Liver (tissue), 9 donors: ENCODE results near the gene EGFR. TPM values are rescaled to one million over a fixed set of nuclear protein-coding genes. Genes with fewer than 3 reads are reported as not detected.

Source experiments
- DNase-seq: peaks from one replicate; pipeline ENCODE4 v3.0.0-alpha.2; 2017; ENCODE audit warnings: low spot score
- H3K27ac ChIP-seq, 2 donors: one replicate each; pipeline ENCODE4 v1.7.0; 2013; ENCODE audit warnings: inconsistent platforms in 2 of 2, low read length in 2 of 2, control low read depth in 1 of 2, low read depth in 1 of 2, mild to moderate bottlenecking in 1 of 2
- H3K27me3 ChIP-seq, 4 donors: one replicate each; pipeline versions ENCODE4 v1.6.1 to v1.7.0; 2013; ENCODE audit warnings: low read length in 3 of 4, inconsistent platforms in 1 of 4, mild to moderate bottlenecking in 1 of 4, moderate library complexity in 1 of 4; ENCODE audit not compliant: control insufficient read depth in 4 of 4, insufficient read depth in 4 of 4
- H3K36me3 ChIP-seq, 4 donors: one replicate each; pipeline versions ENCODE4 v1.6.1 to v1.7.0; 2013; ENCODE audit warnings: low read length in 3 of 4, mild to moderate bottlenecking in 3 of 4, low read depth in 1 of 4, moderate library complexity in 1 of 4; ENCODE audit not compliant: control insufficient read depth in 4 of 4, insufficient read depth in 3 of 4
- H3K4me1 ChIP-seq, 4 donors: one replicate each; pipeline versions ENCODE4 v1.6.1 to v1.7.0; 2013; ENCODE audit warnings: low read length in 3 of 4, mild to moderate bottlenecking in 3 of 4, moderate library complexity in 1 of 4; ENCODE audit not compliant: control insufficient read depth in 4 of 4, insufficient read depth in 4 of 4
- H3K4me3 ChIP-seq, 3 donors: one replicate each; pipeline versions ENCODE4 v1.6.1 to v1.7.0; 2013; ENCODE audit warnings: low read length in 3 of 3, control low read depth in 1 of 3, low read depth in 1 of 3, mild to moderate bottlenecking in 1 of 3
- H3K9ac ChIP-seq, 2 donors: one replicate each; pipeline ENCODE4 v1.7.0; 2013; ENCODE audit warnings: low read length in 2 of 2, mild to moderate bottlenecking in 2 of 2, moderate library complexity in 2 of 2, control low read depth in 1 of 2, low read depth in 1 of 2
- H3K9me3 ChIP-seq, 4 donors: one replicate each; pipeline versions ENCODE4 v1.6.1 to v1.7.0; 2013; ENCODE audit warnings: low read length in 3 of 4; ENCODE audit not compliant: control insufficient read depth in 4 of 4
- FOXA1 ChIP-seq: IDR thresholded peaks from 2 replicates; pipeline ENCODE4 v1.6.1; 2016; ENCODE audit warnings: antibody characterized with exemption
- FOXA2 ChIP-seq: IDR thresholded peaks from 2 replicates; pipeline ENCODE4 v1.6.1; 2016; ENCODE audit warnings: antibody characterized with exemption
- GABPA ChIP-seq, 2 donors: IDR thresholded peaks in 1 of 2; conservative IDR thresholded peaks in 1 of 2; 2 replicates each; pipeline ENCODE4 v1.6.1; 2016; ENCODE audit warnings: antibody characterized with exemption in 2 of 2, mild to moderate bottlenecking in 1 of 2, moderate library complexity in 1 of 2
- HNF4A ChIP-seq, 2 donors: conservative IDR thresholded peaks; 2 replicates each; pipeline ENCODE4 v1.6.1; 2016; ENCODE audit warnings: antibody characterized with exemption in 2 of 2, mild to moderate bottlenecking in 2 of 2
- RAD21 ChIP-seq, 2 donors: IDR thresholded peaks; 2 replicates each; pipeline ENCODE4 v1.6.1; 2016; ENCODE audit warnings: antibody characterized with exemption in 2 of 2, mild to moderate bottlenecking in 2 of 2
- RXRA ChIP-seq, 2 donors: IDR thresholded peaks; 2 replicates each; pipeline ENCODE4 v1.6.1; 2017 to 2018; ENCODE audit warnings: antibody characterized with exemption in 2 of 2, mild to moderate bottlenecking in 1 of 2
- TAF1 ChIP-seq: conservative IDR thresholded peaks from 2 replicates; pipeline ENCODE4 v1.6.1; 2016; ENCODE audit warnings: antibody characterized with exemption, mild to moderate bottlenecking
- WGBS: extraction: QIAGEN DNeasy Blood & Tissue Kit; methylation state at CpG from one replicate; pipeline ENCODE4 v1.1.7; 2013; 5-methylcytosine and 5-hydroxymethylcytosine counted together
- polyA plus RNA-seq, 2 donors: library from polyadenylated mRNA; stranded (reverse) in 1 of 2; unstranded in 1 of 2; fragments of 200-250 nt in 1 of 2; fragments of >200 nt in 1 of 2; fragmentation: Nextera tagmentation in 1 of 2; extraction: Ambion mirVana in 1 of 2; gene quantifications; one replicate each; pipeline versions ENCODE4 v1.2.1 to v1.2.3, GENCODE V29; 2013 to 2015
- total RNA-seq, 2 donors: library from RNA; depleted of rRNA; stranded (reverse); fragments of >200 nt; gene quantifications; one replicate each; pipeline ENCODE4 v1.2.3, GENCODE V29; 2014
- TF ChIP-seq, protein P1 (sequence below): IDR thresholded peaks from 2 replicates; pipeline ENCODE4 v1.6.1; 2016; ENCODE audit warnings: antibody characterized with exemption
- TF ChIP-seq, protein P2 (sequence below): IDR thresholded peaks from 2 replicates; pipeline ENCODE4 v1.6.1; 2016; ENCODE audit warnings: antibody characterized with exemption, mild to moderate bottlenecking
- TF ChIP-seq, protein P3 (sequence below): fragments of 150-350 bp; IDR thresholded peaks from 2 replicates; pipeline ENCODE4 v1.5.1; 2017; ENCODE audit warnings: improper control_type of control experiment, low read depth, low read length; ENCODE audit not compliant: missing input control
- donor health status: healthy.
- donor health status: healthy.
- donor health status: healthy.
- donor health status: healthy.
- donor health status: healthy.

The EGFR gene
- total and polyA plus RNA-seq, 4 donors = 22.6 to 37.0 (median 27.7) TPM

DNA sequence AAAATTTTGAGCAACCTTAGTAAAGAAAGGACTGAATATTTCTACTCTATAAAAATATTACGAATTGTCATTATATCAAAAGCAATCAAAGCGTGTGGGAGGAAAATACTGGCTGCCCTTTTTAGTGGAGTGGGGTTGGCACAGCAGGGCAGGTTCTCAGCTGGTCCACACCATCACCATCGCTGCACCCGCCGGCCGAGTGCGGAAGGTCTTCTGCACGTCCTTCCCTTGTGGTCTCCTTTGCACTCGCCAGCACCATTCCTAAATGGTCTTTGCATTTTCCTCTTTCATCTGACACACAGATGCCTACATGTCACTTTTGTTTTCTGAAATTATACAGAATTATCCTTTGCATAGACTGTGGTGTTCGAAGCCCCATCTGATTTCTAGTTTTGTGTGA lies 229.7 kb downstream of the EGFR start (continued):
- TF ChIP-seq, protein P1, sequence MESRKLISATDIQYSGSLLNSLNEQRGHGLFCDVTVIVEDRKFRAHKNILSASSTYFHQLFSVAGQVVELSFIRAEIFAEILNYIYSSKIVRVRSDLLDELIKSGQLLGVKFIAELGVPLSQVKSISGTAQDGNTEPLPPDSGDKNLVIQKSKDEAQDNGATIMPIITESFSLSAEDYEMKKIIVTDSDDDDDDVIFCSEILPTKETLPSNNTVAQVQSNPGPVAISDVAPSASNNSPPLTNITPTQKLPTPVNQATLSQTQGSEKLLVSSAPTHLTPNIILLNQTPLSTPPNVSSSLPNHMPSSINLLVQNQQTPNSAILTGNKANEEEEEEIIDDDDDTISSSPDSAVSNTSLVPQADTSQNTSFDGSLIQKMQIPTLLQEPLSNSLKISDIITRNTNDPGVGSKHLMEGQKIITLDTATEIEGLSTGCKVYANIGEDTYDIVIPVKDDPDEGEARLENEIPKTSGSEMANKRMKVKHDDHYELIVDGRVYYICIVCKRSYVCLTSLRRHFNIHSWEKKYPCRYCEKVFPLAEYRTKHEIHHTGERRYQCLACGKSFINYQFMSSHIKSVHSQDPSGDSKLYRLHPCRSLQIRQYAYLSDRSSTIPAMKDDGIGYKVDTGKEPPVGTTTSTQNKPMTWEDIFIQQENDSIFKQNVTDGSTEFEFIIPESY = no peak

DNA sequence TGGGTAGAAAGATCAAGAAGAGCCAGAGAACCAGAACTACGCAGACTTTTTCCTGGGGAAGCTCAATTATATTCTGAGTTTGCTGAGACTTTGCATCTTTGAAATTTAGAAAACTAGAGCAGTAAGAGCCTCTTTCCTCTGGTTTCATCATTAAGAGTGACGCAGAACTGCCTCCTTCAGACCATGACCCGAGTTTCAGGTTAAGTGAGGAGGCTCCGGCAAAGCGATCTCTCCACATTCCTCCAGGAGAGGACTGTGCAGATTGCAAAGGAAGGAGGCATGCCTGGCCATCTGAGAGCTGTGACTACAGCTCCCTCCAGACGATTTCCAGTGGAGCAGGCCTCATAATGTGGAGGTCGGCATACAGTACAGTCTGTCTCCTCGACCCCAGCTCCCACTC lies 230.5 kb downstream of the EGFR start:
- Histone ChIP-seq H3K9ac (no peak overlapping the region), H3K9me3 (no peaks in the 10 kb centered on the region), H3K36me3 (no peaks in the 10 kb centered on the region), H3K27ac (no peak overlapping the region), H3K4me1 (peaks cover 0 to 4% (median 2%) of the 10 kb centered on the region in 4 donors), H3K27me3 (no peaks in the 10 kb centered on the region), H3K4me3 (no peak overlapping the region)
- no peak for DNase-seq
- TF ChIP-seq, protein P2, sequence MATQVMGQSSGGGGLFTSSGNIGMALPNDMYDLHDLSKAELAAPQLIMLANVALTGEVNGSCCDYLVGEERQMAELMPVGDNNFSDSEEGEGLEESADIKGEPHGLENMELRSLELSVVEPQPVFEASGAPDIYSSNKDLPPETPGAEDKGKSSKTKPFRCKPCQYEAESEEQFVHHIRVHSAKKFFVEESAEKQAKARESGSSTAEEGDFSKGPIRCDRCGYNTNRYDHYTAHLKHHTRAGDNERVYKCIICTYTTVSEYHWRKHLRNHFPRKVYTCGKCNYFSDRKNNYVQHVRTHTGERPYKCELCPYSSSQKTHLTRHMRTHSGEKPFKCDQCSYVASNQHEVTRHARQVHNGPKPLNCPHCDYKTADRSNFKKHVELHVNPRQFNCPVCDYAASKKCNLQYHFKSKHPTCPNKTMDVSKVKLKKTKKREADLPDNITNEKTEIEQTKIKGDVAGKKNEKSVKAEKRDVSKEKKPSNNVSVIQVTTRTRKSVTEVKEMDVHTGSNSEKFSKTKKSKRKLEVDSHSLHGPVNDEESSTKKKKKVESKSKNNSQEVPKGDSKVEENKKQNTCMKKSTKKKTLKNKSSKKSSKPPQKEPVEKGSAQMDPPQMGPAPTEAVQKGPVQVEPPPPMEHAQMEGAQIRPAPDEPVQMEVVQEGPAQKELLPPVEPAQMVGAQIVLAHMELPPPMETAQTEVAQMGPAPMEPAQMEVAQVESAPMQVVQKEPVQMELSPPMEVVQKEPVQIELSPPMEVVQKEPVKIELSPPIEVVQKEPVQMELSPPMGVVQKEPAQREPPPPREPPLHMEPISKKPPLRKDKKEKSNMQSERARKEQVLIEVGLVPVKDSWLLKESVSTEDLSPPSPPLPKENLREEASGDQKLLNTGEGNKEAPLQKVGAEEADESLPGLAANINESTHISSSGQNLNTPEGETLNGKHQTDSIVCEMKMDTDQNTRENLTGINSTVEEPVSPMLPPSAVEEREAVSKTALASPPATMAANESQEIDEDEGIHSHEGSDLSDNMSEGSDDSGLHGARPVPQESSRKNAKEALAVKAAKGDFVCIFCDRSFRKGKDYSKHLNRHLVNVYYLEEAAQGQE = no peak
- 88% methylated on average over 8 of the region's 8 CpGs for WGBS

DNA sequence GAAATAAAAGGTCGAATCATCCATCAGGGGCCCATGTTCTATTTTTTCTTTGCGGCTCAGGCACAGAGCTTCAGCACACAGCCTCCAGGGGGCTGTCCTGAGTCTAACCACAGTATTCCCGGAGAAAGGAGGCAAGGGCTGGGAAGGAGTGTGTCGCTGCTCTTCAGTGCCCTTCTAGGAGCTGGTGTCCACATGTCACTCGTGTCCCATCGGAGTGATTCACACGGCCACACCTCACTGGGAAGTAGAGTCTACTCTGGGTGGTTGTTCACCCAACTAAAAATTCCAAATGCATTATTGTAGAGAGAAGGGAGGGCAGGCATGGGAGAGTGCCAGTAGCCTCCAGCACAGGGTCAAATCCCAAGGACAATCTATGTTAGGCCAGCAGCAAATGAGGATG lies 231.5 kb downstream of the EGFR start:
- no peak for DNase-seq
- Histone ChIP-seq H3K27me3 (no peaks in the 10 kb centered on the region), H3K36me3 (no peaks in the 10 kb centered on the region), H3K9ac (no peak overlapping the region), H3K4me1 (peaks cover 0 to 12% (median 8%) of the 10 kb centered on the region in 4 donors), H3K27ac (no peak overlapping the region), H3K9me3 (no peaks in the 10 kb centered on the region), H3K4me3 (no peak overlapping the region)
- 47% methylated on average over 7 of the region's 7 CpGs for WGBS
- TF ChIP-seq RAD21 (IDR thresholded peaks at IDR 0.05) (peak; percentile 34 to 58), GABPA (IDR thresholded peaks at IDR 0.05 in 1 of 2, conservative IDR thresholded peaks at IDR 0.05 in 1 of 2) (no peak), FOXA2 (no peak), RXRA (IDR thresholded peaks at IDR 0.05) (no peak)
- TF ChIP-seq, protein P3, sequence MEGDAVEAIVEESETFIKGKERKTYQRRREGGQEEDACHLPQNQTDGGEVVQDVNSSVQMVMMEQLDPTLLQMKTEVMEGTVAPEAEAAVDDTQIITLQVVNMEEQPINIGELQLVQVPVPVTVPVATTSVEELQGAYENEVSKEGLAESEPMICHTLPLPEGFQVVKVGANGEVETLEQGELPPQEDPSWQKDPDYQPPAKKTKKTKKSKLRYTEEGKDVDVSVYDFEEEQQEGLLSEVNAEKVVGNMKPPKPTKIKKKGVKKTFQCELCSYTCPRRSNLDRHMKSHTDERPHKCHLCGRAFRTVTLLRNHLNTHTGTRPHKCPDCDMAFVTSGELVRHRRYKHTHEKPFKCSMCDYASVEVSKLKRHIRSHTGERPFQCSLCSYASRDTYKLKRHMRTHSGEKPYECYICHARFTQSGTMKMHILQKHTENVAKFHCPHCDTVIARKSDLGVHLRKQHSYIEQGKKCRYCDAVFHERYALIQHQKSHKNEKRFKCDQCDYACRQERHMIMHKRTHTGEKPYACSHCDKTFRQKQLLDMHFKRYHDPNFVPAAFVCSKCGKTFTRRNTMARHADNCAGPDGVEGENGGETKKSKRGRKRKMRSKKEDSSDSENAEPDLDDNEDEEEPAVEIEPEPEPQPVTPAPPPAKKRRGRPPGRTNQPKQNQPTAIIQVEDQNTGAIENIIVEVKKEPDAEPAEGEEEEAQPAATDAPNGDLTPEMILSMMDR = peak; percentile 48

DNA sequence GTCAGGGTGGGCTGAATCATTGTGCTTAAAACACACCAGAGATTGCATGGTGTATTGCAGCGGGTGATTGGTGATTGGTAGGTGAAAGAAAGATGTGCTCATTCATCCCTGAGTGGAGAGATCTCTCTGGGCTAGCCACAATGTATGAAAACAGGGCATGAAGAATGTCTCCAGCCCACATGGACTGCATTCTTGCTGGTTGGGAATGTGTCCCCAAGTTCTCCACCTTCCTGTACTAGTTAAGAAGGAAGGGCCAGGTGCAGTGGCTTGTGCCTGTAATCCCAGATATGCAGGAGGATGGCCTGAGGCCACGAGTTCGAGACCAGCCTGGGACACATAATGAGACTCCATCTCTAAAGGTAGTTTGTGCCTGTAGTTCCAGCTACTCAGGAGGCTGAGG lies 232.5 kb downstream of the EGFR start:
- WGBS = 94% methylated on average over 3 of the region's 3 CpGs
- no peak overlapping the region for H3K4me3 ChIP-seq
- H3K9me3 ChIP-seq = no peaks in the 10 kb centered on the region

More for the DNA sequence above, 232.5 kb downstream of the EGFR start:
- Histone ChIP-seq H3K27ac (no peak overlapping the region), H3K4me1 (peaks cover 0 to 20% (median 12%) of the 10 kb centered on the region in 4 donors), H3K9ac (no peak overlapping the region), H3K36me3 (no peaks in the 10 kb centered on the region), H3K27me3 (no peaks in the 10 kb centered on the region)
- no peak for DNase-seq
- TF ChIP-seq TAF1 (no peak), FOXA1 (no peak), HNF4A (conservative IDR thresholded peaks at IDR 0.05) (no peak), GABPA (IDR thresholded peaks at IDR 0.05 in 1 of 2, conservative IDR thresholded peaks at IDR 0.05 in 1 of 2) (no peak)
- TF ChIP-seq, protein P1 = no peak
- TF ChIP-seq, protein P3 = no peak
